DMS53 treated with DMSO at 0.1 percent for 48 hours (cell line): ENCODE data around the gene ZFYVE1.
"Not testable (repeated sequence)": the region's sequence is repeated elsewhere in the genome, so short reads cannot be mapped to it uniquely, and the experiment has no call there.

Source experiments
- DNase-seq: peaks from one replicate; lab custom pipeline; 2025; ENCODE audit not compliant: unreplicated experiment; lab: John Stamatoyannopoulos, UW

ZFYVE1 gene, protein sequence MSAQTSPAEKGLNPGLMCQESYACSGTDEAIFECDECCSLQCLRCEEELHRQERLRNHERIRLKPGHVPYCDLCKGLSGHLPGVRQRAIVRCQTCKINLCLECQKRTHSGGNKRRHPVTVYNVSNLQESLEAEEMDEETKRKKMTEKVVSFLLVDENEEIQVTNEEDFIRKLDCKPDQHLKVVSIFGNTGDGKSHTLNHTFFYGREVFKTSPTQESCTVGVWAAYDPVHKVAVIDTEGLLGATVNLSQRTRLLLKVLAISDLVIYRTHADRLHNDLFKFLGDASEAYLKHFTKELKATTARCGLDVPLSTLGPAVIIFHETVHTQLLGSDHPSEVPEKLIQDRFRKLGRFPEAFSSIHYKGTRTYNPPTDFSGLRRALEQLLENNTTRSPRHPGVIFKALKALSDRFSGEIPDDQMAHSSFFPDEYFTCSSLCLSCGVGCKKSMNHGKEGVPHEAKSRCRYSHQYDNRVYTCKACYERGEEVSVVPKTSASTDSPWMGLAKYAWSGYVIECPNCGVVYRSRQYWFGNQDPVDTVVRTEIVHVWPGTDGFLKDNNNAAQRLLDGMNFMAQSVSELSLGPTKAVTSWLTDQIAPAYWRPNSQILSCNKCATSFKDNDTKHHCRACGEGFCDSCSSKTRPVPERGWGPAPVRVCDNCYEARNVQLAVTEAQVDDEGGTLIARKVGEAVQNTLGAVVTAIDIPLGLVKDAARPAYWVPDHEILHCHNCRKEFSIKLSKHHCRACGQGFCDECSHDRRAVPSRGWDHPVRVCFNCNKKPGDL

GRCh38 chr14:73026845-73027542 lies at the start of gene ZFYVE1:
ZFYVE1 (minus strand) TSS chr14:73027106; CDS start chr14:73024508, 2,598 bp downstream.
- DNase-seq, result peak; percentile 93

DNA sequence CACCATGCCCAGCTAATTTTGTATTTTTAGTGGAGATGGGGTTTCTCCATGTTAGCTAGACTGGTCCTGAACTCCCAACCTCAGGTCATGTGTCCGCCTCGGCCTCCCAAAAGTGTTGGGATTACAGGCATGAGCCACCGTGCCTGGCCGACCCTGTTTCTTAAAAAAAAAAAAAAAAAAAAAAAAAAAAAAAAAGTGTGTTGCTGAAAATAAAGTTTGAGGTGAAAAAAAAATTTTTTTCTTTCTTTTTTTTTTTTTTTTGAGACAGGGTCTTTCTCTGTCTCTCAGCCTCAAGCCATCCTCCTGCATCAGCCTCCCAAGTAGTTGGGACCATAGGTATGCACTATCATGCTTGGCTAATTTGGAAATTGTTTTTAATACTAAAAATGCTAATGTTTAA lies 42.7 kb upstream of the ZFYVE1 start:
- no peak for DNase-seq

- DNase-seq, result no peak
These were observed 32.2 kb upstream of the ZFYVE1 start for GRCh38 chr14:73058922-73059673.

GRCh38 chr14:73058224-73058921 lies 31.5 kb upstream of the ZFYVE1 start, which contains the start of gene RBM25:
RBM25 (plus strand) TSS chr14:73058534; CDS start chr14:73071642, 13,108 bp downstream.
- peak; percentile 93 for DNase-seq

DNA sequence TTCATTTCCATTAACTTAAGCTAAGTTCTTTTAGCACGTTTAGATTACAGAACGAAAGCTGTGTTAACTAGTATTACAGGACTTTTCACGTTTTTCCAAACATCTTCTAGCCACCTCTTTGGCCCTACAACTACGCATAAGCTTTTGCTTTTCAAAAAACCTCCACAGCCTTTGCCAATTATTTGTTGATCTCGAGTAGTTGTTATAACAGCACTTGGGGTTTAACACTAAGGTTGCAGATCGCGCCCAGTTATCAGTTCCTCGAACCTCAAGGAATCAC lies 31.0 kb upstream of the ZFYVE1 start:
- DNase-seq, result no peak

- no peak for DNase-seq
These were observed 28.3 kb upstream of the ZFYVE1 start for GRCh38 chr14:73055251-73055650.

DNA sequence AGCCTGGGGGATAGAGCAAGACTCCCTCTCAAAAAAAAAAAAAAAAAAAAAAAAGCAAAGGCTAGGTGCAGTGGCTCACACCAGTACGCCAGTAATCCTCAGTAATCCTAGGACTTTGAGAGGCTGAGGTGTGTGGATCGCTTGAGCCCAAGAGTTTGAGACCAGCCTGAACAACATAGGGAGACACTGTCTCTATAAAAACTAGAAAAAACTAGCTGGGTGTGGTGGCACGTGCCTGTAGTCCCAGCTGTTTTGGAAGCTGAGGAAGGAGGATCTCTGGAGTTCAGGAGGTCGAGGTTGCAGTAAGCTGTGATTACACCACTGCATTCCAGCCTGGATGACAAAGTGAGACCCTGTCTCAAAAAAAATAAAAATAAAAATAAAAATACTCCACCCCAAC lies 22.5 kb upstream of the ZFYVE1 start:
- no peak for DNase-seq

DNA sequence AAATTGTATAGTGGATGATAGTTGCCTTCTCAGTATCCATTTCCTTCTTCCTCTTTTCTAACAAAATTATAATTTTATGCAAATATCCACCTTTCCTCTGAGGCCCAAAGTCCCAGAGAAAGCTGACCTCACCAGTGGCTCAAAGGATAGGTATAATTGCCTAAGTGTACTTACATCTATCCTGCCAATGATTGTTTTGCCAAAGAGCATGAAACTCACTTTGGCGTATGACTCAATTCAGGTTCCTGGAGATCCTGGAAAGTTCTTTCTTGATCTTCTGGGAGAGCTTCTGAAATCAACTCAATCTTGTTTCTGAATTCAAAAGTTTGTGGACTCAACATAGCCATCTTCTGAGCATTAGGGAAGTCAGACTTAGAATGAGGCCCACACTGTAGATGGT lies 20.9 kb upstream of the ZFYVE1 start:
- DNase-seq, result no peak

DNA sequence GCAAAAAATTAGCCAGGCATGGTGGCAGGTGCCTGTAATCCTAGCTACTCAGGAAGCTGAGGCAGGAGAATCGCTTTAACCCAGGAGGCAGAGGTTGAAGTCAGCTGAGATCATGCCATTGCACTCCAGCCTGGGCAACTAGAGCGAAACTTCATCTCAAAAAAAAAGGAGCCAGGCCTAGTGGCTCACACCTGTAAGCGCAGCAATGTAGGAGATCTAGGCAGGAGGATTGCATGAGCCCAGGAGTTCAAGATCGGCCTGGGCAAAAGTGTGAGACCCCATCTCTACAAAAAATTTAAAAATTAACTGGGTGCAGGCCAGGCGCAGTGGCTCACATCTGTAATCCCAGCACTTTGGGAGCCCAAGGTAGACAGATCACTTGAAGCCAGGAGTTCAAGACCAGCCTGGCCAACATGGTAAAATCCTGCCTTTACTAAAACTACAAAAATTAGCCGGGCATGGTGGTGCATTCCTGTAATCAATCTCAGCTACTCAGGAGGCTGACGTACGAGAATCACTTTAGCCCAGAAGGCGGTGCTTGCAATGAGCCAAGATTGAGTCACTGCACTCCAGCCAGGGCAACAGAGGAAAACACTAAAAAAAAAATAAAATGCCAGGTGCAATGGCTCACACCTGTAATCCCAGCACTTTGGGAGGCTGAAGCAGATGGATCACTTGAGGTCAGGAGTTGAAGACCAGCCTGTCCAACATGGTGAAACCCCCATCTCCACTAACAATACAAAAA lies 10.0 kb upstream of the ZFYVE1 start:
- not testable (repeated sequence) for DNase-seq

DNA sequence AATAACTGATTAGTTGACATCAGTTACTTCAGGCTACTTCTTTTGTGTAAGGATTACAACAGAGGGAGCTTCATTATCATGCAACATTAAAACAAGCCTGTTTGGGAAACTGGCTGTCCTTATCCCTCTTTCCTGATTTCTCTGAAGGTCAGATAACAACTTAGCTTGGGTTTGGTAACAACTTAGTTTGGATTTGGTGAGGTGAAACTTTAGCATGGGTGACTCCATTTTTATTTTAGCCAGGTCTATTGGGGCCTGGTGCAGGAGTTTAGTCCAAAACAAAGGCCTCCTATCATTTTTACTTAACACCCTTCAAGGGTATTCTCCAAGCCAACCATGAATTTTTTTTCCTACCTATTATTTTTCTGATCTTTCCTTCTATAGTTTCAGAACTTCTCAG lies 1.1 kb upstream of the ZFYVE1 start:
- DNase-seq, result no peak

DNA sequence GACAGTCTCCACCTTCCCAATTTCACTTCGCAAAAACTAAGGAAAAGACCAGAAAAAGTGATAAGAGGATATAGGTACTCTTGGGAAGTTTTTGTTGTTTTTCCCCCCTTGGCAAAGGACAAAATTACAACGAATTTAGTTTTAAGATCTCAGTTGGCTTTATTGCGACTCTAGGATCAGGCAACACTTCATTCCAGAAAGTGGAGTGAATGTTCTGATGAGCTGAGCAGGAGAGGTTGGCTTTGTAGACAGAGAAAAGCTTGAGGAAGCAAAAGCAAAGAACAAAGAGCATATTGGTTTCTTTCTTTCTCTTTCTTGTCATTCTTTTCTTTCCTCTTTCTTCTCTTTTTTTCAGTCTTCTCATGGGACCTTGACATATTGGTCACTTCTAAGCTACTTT lies 640 bp upstream of the ZFYVE1 start:
- no peak for DNase-seq

DNA sequence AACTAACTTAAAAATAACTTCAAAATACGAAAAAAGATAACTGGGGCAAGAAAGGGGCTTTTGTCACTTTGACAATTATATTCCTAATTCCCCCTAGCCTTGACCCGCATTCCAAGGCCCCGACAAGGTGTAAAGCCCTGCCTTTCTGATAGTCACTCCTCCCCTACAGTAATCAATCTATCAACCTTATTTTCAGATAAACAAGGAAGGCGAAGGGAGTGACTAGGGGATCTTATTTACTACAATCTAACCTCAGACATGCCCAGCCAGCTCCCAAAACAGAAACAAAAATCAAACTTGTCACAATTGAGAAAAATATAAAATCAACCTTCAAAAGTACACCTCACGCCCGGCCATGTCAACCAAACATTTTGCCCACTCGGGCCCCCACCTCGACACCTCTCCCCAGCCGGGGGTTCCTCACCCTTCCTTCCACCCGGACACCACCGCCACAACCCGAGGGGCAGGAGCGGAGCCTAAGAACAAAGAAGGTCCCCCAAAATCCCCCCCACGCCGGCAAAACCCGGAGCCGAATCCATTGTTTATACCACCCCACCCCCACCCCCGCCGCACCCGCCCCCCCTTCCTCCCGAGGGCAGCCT lies 562 bp downstream of the ZFYVE1 start:
- DNase-seq, result no peak

GRCh38 chr14:73025544-73025943 lies 1.4 kb downstream of the ZFYVE1 start:
- DNase-seq, result no peak

DNA sequence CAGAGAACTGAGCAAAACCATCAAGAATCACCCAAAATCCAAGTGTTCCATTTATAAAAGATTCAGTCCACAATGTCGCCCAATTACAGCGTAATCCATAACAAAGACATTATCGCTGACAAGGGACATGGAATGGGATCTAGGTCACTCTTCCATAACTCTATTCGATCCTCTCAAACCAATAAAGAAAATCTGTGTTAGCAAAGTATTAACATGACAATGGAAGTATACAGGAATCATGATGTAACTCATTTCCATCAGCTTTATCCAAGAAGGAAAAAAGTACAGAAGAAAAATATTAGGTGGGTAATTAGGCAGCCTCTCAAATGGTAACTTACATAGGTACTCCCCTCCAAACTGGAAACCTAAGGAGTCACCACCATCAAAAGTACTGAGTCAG lies 4.9 kb downstream of the ZFYVE1 start:
- DNase-seq, result no peak

GRCh38 chr14:73016011-73016410 lies 10.9 kb downstream of the ZFYVE1 start:
- DNase-seq, result not testable (repeated sequence)

- not testable (repeated sequence) for DNase-seq
These were observed 11.4 kb downstream of the ZFYVE1 start for GRCh38 chr14:73015552-73015951.

GRCh38 chr14:73014105-73014504 lies 12.8 kb downstream of the ZFYVE1 start:
- DNase-seq, result no peak

DNA sequence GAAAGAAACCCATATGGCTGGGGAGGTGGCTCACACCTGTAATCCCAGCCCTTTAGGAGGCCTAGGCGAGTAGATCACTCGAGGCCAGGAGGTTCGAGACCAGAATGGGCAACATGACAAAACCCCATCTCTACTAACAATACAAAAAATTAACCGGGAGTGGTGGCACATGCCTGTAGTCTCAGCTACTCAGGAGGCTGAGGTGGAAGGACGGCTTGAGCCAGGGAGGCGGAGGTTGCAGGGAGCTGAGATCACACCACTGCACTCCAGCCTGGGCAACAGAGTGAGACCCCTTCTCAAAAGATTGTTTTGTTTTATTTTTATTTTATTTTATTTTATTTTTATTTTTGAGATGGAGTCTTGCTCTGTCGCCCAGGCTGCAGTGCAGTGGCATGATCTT lies 15.7 kb downstream of the ZFYVE1 start:
- DNase-seq, result not testable (repeated sequence)

GRCh38 chr14:73008501-73008900 lies 18.4 kb downstream of the ZFYVE1 start:
- peak; percentile 2 for DNase-seq
